ENCODE data around the gene CLEC4M.

DNA sequence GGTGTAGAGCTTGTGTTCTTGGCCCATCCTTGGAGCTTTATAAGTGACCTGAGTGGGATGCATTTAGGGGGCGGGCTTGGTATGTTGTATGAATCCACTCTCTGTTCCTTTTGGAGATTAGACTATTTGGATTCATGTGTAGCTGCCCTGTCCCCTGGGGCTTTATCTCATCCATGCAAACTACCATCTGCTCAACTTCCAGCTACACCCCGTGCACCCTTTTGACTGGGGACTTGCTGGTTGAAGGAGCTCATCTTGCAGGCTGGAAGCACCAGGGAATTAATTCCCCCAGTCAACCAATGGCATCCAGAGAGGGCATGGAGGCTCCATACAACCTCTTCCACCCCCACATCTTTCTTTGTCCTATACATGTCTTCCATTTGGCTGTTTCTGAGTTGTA is 6.1 kb downstream of the CLEC4M start:
- TF ChIP-seq, protein P1, sequence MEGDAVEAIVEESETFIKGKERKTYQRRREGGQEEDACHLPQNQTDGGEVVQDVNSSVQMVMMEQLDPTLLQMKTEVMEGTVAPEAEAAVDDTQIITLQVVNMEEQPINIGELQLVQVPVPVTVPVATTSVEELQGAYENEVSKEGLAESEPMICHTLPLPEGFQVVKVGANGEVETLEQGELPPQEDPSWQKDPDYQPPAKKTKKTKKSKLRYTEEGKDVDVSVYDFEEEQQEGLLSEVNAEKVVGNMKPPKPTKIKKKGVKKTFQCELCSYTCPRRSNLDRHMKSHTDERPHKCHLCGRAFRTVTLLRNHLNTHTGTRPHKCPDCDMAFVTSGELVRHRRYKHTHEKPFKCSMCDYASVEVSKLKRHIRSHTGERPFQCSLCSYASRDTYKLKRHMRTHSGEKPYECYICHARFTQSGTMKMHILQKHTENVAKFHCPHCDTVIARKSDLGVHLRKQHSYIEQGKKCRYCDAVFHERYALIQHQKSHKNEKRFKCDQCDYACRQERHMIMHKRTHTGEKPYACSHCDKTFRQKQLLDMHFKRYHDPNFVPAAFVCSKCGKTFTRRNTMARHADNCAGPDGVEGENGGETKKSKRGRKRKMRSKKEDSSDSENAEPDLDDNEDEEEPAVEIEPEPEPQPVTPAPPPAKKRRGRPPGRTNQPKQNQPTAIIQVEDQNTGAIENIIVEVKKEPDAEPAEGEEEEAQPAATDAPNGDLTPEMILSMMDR (IDR thresholded peaks at IDR 0.05) = no peak
- TF ChIP-seq POLR2A (IDR thresholded peaks at IDR 0.05) = no peak
